Mammary epithelial cell (primary cell): ENCODE measurements around the gene TMEM94.

Source experiments
- EZH2 ChIP-seq: IDR thresholded peaks from 2 replicates; pipeline ENCODE4 v1.6.1; 2012; ENCODE audit warnings: low read length, inconsistent platforms, borderline replicate concordance
- TF ChIP-seq, protein P1 (sequence below), 2 donors: IDR thresholded peaks in 1 of 2; conservative IDR thresholded peaks in 1 of 2; 2 replicates each; pipeline ENCODE4 v1.5.1; 2011 to 2012; ENCODE audit warnings: inconsistent platforms in 2 of 2, low read length in 2 of 2, mild to moderate bottlenecking in 2 of 2, control low read depth in 1 of 2, low read depth in 1 of 2; ENCODE audit not compliant: insufficient read depth in 1 of 2; ENCODE audit errors: extremely low read depth in 1 of 2

DNA sequence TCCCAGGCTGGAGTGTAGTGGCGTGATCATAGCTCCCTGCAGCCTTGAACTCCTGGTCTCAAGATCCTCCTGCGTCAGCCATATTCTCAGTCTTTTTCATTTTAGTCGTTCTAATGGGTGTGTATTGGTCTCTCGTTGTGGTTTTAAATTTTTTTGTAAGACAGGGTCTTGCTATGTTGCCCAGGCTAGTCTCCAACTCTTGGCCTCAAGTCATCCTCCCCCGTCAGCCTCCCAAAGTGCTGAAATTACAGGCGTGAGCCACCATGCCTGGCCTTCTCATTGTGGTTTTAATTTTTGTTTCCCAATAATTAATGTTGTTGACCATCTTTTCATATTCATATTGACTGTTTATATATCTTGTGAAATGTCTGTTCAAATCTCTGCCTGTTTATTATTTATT lies 8.6 kb downstream of the TMEM94 start:
- TF ChIP-seq, protein P1, sequence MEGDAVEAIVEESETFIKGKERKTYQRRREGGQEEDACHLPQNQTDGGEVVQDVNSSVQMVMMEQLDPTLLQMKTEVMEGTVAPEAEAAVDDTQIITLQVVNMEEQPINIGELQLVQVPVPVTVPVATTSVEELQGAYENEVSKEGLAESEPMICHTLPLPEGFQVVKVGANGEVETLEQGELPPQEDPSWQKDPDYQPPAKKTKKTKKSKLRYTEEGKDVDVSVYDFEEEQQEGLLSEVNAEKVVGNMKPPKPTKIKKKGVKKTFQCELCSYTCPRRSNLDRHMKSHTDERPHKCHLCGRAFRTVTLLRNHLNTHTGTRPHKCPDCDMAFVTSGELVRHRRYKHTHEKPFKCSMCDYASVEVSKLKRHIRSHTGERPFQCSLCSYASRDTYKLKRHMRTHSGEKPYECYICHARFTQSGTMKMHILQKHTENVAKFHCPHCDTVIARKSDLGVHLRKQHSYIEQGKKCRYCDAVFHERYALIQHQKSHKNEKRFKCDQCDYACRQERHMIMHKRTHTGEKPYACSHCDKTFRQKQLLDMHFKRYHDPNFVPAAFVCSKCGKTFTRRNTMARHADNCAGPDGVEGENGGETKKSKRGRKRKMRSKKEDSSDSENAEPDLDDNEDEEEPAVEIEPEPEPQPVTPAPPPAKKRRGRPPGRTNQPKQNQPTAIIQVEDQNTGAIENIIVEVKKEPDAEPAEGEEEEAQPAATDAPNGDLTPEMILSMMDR (conservative IDR thresholded peaks at IDR 0.05 in 1 of 2, IDR thresholded peaks at IDR 0.05 in 1 of 2; ENCODE audit: extremely low read depth in 1 of 2, insufficient read depth in 1 of 2, low read depth in 1 of 2, low read length in 2 of 2), result no peak
- TF ChIP-seq EZH2, result no peak
